ENCODE data around the gene IRGQ.
"Not testable (repeated sequence)": the region's sequence is repeated elsewhere in the genome, so short reads cannot be mapped to it uniquely, and the experiment has no call there.

The IRGQ gene

DNA sequence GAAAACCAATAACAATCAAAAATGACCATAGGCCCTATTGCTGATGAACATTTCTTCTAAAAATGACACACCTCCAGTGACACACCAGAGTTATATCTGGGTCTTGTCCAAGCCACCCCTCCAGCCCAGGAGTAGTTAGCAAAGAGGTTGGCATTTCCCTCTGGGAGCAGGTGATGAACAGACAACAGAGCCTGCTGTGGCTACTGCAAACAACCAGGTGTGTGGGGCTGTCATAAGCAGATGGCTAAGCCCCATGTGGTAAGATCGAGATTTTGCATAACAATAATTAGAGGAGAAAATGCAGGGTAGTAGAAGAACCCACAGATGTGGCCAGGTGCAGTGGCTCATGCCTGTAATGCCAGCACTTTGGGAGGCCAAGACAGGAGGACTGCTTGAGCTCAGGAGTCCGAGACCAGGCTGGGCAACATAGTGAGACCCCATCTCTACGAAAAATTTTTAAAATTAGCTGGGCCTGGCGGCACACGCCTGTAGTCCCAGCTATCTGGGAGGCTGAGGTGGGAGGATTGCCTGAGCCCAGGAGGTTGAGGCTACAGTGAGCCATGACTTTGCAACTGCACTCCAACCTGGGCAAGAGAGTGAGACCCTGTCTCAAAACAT lies 25.7 kb downstream of the IRGQ start:
- DNase-seq: no peak

DNA sequence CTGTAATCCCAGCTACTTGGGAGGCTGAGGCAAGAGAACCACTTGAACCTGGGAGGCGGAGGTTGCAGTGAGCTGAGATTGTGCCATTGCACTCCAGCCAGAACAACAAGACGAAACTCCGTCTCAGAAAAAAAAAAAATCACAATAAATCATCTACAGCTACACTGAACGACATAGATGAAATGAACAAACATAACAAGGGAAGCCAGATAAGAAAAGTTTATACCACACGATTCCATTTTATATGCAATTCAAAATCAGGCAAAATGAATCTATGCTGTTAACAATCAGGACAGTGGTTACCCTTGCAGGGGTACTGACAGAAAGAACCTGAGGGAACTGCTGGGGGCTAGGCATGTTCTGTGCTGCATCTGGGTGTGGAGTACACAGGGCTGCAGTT lies 26.3 kb downstream of the IRGQ start:
- DNase-seq: no peak

DNA sequence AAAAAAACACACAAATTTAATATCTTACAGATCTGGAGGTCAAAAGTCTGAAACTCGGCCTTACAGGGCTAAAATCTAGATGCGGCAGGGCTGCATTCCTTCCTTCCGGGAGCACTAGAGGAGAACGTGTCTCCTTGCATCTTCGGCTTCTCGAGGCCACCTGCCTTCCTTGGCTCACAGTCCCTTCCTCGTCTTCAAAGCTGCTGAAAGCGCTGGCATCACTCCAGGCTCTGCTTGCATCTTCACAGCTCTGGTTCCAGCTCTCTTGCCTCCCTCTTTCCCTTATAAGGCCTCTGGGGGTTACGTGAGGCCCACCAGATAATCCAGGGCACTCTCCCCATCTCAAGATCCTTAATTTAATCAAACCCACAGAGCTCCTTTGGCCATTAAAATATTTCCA lies 31.1 kb downstream of the IRGQ start:
- DNase-seq: no peak

DNA sequence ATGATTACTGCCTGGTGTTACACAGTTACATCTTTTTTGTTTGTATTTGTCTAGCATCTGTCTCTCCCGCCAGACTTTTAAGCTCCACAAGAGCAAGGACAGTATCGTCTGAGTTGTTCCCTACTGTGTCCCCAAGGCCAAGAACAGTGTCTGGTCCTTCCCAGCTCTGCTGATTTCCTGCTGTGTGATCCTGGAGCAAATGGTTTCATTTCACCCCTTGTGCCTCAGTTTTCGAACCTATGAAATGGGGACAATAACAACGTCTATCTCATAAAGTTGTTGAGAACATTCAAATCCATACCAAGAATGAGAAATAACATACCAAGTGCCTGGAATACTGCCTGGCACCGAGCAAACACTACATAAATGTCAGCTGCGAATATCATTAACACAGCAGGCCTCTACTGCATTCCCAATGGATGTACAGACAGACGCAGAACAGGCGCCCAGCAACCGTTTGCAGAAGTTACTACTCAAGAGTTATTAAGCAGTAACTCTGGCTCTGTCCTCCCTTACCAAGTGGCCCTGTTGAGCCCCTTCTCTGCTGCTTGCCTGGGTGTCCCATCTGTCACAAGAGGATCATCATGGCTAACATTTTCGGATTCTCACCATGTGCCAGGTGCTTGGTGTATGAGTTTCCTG lies 32.0 kb downstream of the IRGQ start:
- no peak for DNase-seq

DNA sequence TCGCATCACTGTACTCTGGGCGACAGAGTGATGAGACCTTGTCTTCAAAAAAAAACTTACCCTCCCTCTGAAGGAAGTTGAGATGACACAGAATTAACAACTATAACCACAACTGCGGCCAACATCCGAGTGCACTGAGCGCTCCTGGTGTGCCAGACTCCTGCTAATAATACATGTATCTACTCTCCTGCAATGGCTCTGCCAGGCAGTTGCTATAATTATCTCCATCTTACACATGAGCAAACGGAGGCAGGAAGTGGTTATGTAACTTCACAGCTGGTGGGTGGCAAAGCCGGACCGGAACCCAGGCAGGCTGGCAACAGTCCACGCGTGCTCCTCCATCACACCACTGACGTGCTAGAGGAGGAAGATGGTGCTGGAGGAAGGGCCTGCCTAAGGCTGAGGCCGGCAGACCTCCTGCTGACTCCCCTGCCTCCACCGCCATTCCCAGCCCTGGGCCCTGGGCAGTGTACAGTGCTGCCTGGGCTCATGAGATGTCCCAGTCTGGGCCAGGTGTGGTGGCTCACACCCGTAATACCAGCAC lies 33.2 kb downstream of the IRGQ start:
- DNase-seq: peak; percentile 69 to 75

DNA sequence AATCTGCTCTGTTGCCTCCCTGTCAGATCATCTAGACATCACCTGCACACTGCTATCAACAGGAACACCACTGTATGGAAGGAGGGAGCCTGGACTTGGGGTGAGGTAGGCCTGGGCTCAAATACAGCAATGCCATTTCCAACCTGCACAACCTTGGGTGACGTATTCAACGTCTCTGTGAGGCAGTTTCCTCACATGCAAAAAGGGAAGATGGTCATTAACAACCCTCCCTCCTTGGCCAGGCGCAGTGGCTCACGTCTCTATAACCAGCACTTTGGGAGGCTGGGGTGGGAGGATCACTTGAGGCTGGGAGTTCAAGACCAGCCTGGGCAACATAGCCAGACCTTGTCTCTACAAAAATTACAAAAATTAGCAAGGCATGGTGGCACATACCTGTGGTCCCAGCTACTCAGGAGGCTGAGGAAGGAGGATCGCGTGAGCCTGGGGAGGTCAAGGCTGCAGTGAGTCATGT lies 33.7 kb downstream of the IRGQ start:
- no peak for DNase-seq

DNA sequence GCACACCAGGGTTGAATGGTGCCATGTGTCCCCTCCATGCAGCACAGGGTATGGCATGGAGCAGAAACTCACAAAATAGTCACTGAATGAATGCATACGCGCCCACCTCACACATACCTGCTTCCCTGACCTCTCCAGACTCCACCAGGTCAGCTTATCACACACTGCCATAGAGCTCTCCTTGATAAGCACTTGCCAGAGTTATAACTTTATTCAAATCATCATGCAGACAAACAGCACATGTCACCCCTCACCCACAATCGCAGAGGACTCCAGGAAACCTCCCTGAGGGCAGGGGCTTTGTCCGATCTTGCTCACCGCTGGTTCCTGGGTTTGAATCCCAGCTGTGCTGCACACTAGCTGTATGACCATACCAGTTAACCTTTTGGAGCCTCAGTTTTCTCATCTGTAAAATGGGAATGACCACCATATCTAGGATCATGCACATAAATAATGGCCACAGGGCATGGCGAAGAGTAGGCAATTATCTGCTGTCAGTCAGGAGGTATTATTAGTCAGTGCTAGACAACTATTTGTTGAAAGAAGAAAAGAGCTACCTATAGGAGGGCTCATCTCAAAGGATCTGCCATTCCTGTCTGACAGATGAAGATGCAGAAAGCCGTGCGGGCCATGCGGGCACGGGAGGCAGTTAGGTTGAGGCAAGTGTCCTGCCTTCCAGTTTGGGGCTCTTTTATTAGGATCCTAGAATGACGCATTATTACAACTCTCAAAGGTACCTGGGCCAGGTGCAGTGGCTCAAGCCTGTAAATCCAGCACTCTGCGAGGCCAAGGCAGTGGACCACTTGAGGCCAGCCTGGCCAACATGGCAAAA lies 34.6 kb downstream of the IRGQ start:
- no peak for DNase-seq

DNA sequence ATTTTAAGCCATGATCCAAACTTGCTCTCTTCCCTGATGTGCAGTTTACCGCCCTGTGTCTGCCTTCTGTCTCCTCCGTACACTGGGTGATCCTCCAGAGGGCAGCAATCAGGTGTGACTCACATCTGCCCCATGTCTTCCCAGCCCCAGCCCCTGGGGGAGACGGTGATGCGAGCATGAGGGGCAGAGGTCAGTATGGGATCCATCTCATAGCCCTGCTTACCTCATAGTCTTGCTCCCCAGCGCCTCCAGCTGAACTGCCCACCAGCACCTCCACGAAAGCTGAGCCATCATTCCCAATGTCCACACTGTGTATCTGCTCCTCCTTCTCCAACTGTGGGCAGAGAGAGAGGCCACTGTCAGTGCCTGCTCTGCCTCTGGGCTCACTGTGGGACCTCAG lies 35.2 kb downstream of the IRGQ start:
- peak in 1 of 2 donors; percentile 24 for DNase-seq

DNA sequence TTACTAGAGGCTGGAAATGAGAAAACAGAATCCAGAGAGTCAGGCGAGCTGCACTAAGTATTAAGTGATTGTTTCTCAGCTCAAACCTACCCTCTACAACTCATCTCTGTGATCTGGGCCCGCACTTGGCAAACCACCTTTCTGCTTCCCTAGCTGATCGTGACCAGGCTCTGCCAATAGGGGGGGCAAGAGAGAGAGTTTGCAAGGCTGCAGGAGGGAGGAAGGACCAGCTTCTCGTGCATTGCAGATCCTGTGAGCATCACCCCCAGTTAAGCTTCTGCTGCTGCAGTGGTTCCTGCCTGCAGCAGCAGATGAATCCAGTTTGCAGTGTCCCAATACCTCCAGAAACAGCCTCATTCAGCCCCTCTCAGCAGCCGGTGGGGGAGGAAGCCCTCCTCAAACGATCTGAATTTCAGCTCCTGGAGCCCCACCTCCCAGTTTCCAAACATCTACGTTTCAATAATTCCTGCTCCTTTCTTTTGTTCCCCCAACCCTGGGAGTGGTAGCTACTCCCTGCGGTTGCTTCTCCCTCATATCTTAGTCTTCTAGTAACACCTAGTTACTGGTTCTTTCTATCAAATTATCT lies 40.7 kb downstream of the IRGQ start:
- DNase-seq: peak; percentile 74 to 89

DNA sequence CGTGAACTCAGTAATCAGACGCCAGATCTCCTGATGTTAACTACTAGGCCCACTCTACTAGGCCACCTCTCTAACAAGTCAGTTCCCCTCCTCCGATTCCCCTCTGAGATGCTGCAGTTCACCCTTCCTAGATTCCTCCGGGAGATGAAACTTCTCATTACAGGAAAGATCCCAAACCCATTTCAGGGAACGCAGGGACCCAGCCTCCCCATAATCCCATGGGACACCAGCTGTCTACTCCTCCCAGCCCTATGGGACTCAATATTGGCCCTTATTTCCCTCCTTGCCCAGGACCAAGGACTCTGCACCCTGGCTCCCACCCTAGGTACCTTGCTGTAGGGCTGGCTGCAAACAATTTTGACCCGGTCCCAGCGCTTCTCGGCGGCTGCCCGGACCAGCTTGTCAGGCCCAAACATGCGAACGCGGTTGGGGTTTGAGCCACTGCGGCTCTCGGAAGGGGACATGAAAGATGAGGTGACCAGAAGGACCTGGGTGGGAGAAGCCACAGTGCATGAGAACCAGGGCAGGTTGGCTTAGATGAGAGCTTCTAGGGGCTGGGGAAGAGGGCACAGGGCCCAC lies 41.5 kb downstream of the IRGQ start:
- no peak for DNase-seq

DNA sequence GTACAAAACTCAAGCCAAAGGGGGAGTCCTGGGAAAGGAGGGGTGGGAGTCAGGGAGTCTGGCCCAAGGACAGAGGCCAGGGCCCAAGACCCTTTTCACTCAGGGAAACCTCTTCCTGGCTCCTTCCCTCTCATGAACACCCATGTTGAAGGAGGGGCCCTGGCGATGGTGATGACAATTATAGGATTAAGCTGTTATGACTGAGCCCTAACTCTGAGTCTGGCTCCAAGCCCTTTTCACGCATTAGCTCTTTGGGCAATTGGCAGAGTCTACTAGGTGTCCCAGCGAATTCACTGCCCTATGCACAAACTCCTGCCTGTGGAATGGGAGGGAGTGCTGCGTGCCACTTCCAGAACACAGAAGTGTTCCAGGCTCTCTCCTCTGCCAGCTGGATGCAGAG lies 42.3 kb downstream of the IRGQ start:
- DNase-seq: no peak

DNA sequence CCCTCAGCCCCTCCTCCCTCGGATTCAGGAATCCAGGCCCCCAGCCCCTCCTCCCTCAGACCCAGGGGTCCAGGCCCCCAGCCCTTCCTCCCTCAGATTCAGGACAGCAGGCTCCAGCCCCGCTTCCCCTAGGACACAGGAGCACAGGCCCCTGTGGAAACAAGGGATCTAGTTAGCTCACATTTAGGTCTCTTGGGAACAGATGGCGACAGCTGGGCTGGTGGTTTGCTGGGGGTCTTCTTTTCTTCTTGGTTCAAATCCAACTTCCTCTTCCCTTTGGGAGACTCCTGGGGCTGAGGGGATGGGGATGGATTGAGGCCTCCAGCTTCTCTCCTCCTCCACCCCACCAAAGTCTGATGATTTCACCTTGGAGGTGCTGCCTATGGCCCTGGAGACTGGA lies 43.3 kb downstream of the IRGQ start:
- no peak for DNase-seq

DNA sequence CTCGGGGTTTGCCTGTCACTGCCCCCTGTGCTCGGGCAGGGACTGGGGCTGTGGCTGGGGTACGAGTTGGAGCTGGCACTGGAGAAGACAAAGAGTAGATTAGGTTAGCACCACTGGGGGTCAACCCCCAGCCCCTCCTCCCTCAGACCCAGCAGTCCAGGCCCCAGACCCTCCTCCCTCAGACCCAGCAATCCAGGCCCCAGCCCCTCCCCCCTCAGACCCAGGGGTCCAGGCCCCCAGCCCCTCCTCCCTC lies 43.8 kb downstream of the IRGQ start:
- no peak for DNase-seq

DNA sequence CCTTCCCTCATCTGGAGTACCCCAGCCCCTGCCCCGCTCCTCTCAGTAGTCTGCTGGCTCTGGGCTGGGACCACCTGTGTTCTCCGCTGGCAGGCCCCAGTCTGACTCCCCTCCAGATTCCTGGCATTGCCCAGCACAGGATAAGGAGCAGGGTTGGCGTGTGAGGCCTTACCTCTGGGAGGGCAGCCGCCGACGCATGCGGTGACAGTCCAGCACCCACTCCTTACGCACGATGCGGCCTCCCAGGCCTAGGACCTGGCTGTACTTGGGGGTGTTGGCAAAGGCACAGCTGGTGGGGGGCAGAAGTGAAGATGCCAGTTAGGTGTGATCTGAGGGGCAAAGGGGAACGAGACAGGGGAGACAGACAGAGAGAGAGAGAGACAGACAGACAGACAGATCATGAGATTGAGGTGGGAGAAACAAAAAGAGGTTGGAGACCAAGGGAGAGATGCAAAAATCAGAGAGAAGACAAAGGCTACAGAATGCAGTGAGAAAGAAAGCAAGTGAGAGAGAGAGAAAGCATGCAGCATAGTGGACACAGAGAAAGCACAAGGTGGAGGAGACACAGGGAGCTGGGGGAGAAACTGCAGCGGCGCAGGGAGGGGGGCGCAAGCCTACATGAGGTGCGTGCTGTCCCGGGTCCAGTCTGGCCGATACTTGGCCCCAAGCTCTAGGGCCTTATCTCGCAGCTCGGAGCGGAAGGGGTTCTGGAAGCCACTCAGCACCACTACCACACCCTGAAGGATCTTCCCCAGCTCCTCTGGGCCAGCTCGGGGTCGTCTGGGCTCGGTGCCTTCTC lies 44.3 kb downstream of the IRGQ start:
- no peak for DNase-seq

DNA sequence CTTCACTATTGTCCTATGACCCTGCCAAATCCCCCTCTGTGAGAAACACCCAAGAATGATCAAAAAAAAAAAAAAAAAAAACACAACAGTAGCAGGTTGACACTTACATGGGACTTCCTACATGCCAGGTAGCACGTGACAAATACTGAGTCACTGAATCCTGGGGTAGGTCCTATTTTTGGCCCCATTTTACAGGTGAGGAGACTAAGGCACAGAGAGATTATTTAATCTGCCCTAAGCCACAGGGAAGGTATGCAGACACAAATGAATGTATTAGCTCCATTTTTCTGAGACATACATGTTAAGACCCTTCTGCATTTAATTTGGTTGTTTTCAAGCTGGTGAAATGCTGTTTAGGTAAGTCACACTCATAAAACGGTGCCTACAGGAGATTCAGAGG lies 47.2 kb downstream of the IRGQ start:
- DNase-seq: no peak

DNA sequence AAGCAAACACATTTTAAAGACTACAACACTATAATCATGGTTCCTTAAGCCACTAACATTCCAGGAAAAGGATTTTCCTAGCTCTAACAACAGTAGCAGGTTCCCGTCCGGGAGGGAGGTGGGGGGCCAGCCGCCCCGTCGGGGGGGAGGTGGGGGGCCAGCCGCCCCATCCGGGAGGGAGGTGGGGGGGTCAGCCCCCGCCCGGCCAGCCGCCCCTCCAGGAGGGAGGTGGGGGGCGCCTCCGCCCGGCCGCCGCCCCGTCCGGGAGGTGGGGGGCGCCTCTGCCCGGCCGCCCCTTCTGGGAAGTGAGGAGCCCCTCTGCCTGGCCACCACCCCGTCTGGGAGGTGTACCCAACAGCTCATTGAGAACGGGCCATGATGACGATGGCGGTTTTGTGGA lies 48.0 kb downstream of the IRGQ start:
- DNase-seq: not testable (repeated sequence)

DNA sequence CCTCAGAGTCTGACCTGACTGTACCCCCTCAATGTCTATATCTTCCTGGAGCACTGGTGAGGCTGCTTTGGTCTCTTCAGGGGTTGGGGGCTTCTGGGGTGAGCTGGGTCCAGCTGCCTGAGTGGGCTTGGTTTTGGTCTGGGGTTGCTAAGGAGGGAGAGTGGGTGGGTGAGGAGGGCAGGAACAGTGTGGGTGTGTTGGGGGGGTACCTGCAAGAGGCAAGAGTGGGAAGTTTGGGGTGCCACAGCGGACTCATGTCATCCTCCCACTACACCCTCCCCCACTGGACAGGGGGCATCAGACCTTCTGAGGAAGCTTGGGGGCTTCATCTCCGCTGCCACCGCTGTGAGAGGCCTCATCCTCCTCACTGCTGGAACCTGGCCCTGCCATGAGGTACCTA lies 49.4 kb downstream of the IRGQ start:
- no peak for DNase-seq

DNA sequence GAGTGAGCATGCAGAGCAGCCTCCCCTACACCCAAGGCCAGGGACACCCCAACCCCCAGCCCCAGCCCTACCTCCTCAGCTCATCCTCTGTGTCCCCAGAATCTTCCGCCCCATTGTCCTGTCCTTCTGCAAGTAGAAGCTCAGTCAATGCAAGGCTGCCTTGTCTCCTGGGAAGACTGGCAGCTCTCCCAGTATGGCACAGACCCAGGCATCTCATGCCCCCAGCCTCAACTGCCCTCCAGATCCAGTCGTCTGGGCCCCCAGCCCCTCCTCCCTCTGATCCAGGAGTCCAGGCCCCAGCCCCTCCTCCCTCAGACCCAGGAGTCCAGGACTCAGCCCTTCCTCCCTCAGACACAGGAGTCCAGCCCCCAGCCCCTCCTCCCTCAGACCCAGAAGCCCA lies 50.0 kb downstream of the IRGQ start:
- DNase-seq: no peak

DNA sequence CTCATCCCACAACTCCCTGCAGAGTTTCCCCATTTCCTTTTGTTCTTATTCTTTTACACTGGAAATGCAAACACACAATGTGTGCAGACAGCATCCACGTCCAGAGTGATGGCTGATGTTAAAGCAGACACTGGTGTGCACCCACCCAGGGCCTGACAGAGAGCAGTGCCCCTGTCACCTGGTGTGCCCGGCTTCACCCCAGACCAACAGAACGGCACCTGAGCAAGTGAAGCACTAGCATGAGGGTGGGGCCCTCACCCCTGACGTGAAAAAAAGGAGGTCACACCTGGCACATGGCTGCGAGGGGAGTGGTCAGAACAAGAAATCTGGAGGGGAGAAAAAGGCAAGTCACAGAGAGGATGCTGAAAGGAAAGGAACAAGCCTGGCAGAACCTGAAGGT lies 50.7 kb downstream of the IRGQ start:
- DNase-seq: no peak

DNA sequence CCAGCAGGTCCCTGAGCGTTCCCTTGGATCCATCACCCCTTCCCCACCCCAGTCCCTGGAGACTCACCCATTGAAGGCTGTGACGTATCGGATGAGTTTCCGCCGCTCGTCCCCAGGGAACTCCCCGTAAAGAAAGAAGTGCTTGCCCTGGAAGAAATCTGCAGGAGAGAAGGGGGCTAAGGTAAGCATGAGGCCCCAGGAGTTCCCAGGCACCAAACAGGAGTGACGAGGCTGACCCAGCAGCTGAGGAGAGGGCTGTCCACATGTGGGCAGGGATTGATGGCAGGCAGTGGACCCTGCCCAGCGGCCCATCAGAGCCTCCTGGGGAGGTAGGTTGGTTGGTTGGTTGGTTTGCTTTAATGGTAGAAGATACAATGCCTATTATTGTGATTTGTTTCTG lies 51.9 kb downstream of the IRGQ start:
- no peak for DNase-seq

DNA sequence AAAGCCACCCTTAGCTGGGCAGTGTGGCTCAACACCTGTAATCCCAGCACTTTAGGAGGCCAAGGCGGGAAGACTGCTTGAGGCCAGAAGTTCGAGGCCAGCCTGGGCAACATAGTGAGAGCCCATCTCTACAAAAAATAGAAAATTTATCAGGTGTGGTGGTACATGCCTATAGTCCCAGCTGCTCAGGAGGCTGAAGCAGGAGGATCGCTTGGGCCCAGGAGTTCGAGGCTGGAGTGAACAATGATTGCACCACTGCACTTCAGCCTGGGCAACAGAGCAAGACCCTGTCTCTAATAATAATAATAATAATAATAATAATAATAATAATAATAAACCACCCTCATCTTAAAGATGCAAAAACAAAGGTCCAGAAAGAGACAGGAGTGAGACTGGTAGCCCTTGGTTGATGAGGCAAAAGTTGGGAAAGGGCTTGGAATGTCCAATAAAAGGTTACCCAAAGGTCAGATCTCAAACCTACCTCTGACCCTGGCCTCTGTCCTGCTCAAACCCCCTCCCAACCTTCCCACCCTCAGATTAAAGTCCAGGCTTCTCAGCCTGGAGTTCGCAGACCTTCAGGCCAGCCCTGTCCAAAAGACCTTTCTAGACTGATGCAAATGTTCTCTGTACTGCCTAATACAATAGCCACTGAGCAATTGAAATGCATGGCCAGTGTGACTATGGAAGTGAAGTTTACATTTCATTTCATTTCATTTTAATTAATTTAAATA lies 53.8 kb downstream of the IRGQ start:
- no peak for DNase-seq

DNA sequence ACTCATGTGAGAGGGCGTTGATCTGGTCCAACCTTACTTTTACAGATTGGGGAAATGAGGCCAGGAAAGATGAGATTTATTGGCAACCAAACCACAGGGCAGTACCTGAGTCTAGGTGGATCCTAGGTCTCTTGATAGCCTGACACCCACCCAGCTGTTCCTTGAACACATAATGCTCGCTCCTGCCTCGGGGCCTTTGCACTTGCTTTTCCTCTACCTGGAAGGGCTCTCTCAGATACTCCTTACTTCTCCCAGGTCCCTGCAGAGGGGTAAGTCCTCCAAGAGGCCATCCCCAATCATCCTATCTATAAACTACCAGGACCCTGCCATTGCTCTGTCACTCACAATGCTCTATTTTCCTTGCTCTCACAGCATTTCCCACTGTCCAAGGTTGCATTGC lies 55.6 kb downstream of the IRGQ start:
- no peak for DNase-seq

Measured in activated CD4-positive, alpha-beta T cell treated with anti-CD3 and anti-CD28 coated beads for 4 hours (primary cell).